Inflammatory macrophage treated with lipopolysaccharide for 1 hour (primary cell): ENCODE data around the gene PDE4D.
"Not testable (repeated sequence)": the region's sequence is repeated elsewhere in the genome, so short reads cannot be mapped to it uniquely, and the experiment has no call there.

Experiments used
- DNase-seq, 2 donors: peaks; one replicate each; pipeline ENCODE4 v3.0.0-alpha.2; 2020 to 2022

PDE4D gene

GRCh38 chr5:59317023-59317773, 576.3 kb downstream of the PDE4D start:
- no peak for DNase-seq

- no peak for DNase-seq
Measured at GRCh38 chr5:59312223-59312622, 581.3 kb downstream of the PDE4D start.

- not testable (repeated sequence) for DNase-seq
Measured at GRCh38 chr5:59308685-59309084, 584.8 kb downstream of the PDE4D start.

- DNase-seq = not testable (repeated sequence)
Measured at GRCh38 chr5:59303289-59303716, 590.2 kb downstream of the PDE4D start.

GRCh38 chr5:59302509-59302908, 591.0 kb downstream of the PDE4D start:
- not testable (repeated sequence) for DNase-seq

GRCh38 chr5:59301727-59302126, 591.8 kb downstream of the PDE4D start:
- DNase-seq = no peak

GRCh38 chr5:59300930-59301329, 592.6 kb downstream of the PDE4D start:
- DNase-seq = no peak

GRCh38 chr5:59299006-59299405, 594.5 kb downstream of the PDE4D start:
- DNase-seq = no peak

- DNase-seq = peak; percentile 27 to 29
Measured at GRCh38 chr5:59296317-59297264, 596.9 kb downstream of the PDE4D start.

- DNase-seq = no peak
Measured at GRCh38 chr5:59293700-59294099, 599.8 kb downstream of the PDE4D start.

- DNase-seq = no peak
Measured at GRCh38 chr5:59291941-59292340, 601.6 kb downstream of the PDE4D start.

GRCh38 chr5:59287884-59288283, 605.6 kb downstream of the PDE4D start:
- no peak for DNase-seq

- no peak for DNase-seq
Measured at GRCh38 chr5:59287361-59287760, 606.2 kb downstream of the PDE4D start.

- no peak for DNase-seq
Measured at GRCh38 chr5:59286510-59286909, 607.0 kb downstream of the PDE4D start.

- no peak for DNase-seq
Measured at GRCh38 chr5:59285300-59286016, 608.1 kb downstream of the PDE4D start.

- DNase-seq = no peak
Measured at GRCh38 chr5:59282726-59283125, 610.8 kb downstream of the PDE4D start.

GRCh38 chr5:59279979-59280378, 613.5 kb downstream of the PDE4D start:
- no peak for DNase-seq

- no peak for DNase-seq
Measured at GRCh38 chr5:59276917-59277372, 616.6 kb downstream of the PDE4D start.

GRCh38 chr5:59276325-59276675, 617.2 kb downstream of the PDE4D start:
- DNase-seq = no peak

GRCh38 chr5:59275510-59276324, 617.8 kb downstream of the PDE4D start:
- peak; percentile 48 for DNase-seq

GRCh38 chr5:59275170-59275509, 618.4 kb downstream of the PDE4D start:
- DNase-seq = peak in 1 of 2 donors; percentile 20

GRCh38 chr5:59274106-59274636, 619.4 kb downstream of the PDE4D start:
- no peak for DNase-seq
